Brain microvascular endothelial cell (primary cell): ENCODE measurements around the gene SMIM17.

Experiments
- DNase-seq: peaks from one replicate; pipeline ENCODE4 v3.0.0-alpha.2; 2020
- H3K27ac ChIP-seq: fragments of 250-450 bp; sonication (Bioruptor Pico); 2 replicates; pipeline ENCODE4 v1.5.1; 2020; ENCODE audit warnings: mild to moderate bottlenecking, moderate library complexity
- H3K27me3 ChIP-seq: fragments of 250-450 bp; sonication (Bioruptor Pico); replicated peaks from 2 replicates; pipeline ENCODE4 v1.5.1; 2020; ENCODE audit warnings: mild to moderate bottlenecking
- H3K36me3 ChIP-seq: fragments of 250-450 bp; sonication (Bioruptor Pico); replicated peaks from 2 replicates; pipeline ENCODE4 v1.5.1; 2020; ENCODE audit warnings: mild to moderate bottlenecking
- H3K4me3 ChIP-seq: 2 replicates; pipeline ENCODE4 v1.5.1; 2011; ENCODE audit warnings: low read depth, mild to moderate bottlenecking, control low read depth, low read length, moderate library complexity
- CTCF ChIP-seq: IDR thresholded peaks from 2 replicates; pipeline ENCODE4 v1.5.1; 2011; ENCODE audit warnings: low read depth, mild to moderate bottlenecking, moderate library complexity, low read length, control low read depth, inconsistent platforms; ENCODE audit errors: missing control alignments
- in situ Hi-C: cut with HindIII; loops from 2 replicates; pipeline ENCODE4 v1.10.0; 2017; ENCODE audit warnings: low sequenced_read_pairs, low pct_ligation_motif_present

SMIM17 gene

DNA sequence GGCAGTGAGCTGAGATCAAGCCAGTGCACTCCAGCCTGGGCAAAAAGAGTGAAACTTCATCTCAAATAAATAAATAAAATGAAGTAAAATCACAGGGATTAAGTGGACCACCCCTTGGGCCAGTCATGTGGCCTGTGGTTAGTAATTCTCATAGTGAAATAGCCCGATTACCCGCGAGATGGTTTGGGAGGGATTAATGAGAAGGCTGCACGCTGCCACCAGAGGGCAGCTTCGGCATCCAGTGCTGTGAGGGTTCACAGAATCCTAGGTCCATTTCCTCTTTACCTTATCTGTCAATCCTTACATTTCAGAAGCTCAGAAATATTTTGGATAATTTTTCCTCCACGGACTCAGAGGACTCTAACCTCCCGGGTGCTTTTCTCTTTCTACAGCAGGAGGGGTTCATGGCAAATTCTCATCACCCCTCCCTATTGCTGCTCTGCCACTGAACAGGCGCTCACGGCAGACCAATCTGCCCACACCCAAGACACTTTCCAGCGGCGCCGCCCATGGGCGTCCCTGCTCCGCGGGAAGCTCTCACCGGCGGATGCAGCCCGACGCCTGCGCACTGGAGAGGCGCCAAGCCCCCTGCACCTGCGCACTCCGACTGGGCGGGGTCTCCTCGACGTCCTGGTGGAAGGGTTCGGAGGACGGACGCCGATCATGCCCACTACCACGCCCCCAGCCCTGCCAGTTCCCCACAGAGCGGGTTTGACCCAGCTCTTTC, 17.6 kb downstream of the SMIM17 start:
- H3K4me3 ChIP-seq: no peak overlapping the region
- in situ Hi-C loops: no loop called here
- no peaks in the 10 kb centered on the region for H3K36me3 ChIP-seq
- H3K27ac ChIP-seq: no peak overlapping the region
- no peak for TF ChIP-seq CTCF
- no peaks in the 10 kb centered on the region for H3K27me3 ChIP-seq
- no peak for DNase-seq

DNA sequence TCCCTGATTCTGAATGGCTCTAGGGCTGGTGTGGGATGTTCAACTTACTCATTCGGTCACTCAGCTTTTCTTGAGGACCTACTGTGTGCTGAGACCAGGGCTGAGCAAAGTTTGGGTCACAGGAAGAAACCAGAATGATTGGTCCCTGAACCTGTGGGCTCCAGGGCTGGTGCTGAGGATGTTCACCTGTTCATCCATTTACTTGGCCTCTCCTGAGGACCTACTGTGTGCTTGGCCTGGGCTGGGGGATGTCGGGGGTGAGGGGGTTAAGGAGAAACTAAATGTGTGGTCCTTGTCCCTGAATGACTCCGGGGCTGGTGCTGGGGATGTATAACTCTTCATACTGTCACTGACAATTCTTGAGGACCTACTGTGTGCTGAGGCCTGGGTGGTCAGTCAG, 18.3 kb downstream of the SMIM17 start:
- no peak for DNase-seq
- no peak overlapping the region for H3K27ac ChIP-seq
- H3K27me3 ChIP-seq: no peaks in the 10 kb centered on the region
- TF ChIP-seq CTCF: no peak
- in situ Hi-C loops: no loop called here
- H3K4me3 ChIP-seq: no peak overlapping the region
- no peaks in the 10 kb centered on the region for H3K36me3 ChIP-seq

- no peak for TF ChIP-seq CTCF
- Histone ChIP-seq H3K27ac (no peak overlapping the region), H3K36me3 (no peaks in the 10 kb centered on the region), H3K4me3 (no peak overlapping the region), H3K27me3 (no peaks in the 10 kb centered on the region)
- DNase-seq: no peak
- in situ Hi-C loops: no loop called here
These were observed 21.1 kb downstream of the SMIM17 start for GRCh38 chr19:56663931-56664500.

DNA sequence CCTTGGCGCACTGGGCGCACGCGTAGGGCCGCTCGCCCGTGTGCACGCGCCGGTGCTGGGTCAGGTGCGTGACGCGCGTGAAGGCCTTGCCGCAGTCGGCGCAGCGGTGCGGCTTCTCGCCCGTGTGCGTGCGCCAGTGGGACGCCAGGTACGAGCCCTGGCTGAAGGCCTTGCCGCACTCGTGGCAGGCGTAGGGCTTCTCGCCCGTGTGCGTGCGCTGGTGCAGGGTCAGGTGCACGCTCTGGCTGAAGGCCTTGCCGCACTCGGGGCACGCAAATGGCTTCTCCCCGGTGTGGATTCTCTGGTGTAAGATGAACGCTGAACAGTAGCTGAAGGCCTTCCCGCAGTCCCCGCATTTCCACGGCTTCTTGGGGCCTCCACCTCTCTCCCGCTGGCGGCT, 21.6 kb downstream of the SMIM17 start:
- H3K4me3 ChIP-seq: no peak overlapping the region
- H3K27me3 ChIP-seq: no peaks in the 10 kb centered on the region
- DNase-seq: no peak
- TF ChIP-seq CTCF: no peak
- no peaks in the 10 kb centered on the region for H3K36me3 ChIP-seq
- in situ Hi-C loops: no loop called here
- H3K27ac ChIP-seq: no peak overlapping the region

DNA sequence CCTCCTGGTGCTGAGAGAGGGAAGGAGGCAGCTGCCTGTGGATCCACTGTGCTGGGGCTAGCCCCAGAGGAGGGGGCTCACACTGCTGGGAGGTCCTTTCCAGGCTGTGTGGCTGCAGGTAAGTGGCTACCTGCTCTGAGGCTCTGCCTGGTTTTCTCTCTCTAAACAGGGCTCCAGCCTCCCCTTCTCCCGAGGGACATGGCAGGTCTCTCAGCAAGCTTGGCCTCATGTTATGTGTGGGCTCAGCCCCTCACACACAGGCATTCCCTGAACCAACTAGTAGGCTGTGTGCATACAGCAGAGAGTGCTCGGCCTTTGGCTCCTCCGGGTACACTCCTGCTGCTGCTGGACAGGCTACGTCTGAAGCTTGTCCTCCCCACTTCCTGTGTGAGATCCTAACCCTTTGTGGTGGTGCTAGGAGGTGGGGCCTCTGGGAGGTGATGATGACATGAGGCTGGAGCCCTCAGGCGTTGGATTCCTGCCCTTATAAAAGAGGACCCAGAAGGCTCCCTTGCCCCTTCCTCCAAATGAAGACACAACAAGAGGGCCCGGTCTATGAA, 24.4 kb downstream of the SMIM17 start:
- H3K27ac ChIP-seq: no peak overlapping the region
- no peak for TF ChIP-seq CTCF
- H3K36me3 ChIP-seq: no peaks in the 10 kb centered on the region
- no peaks in the 10 kb centered on the region for H3K27me3 ChIP-seq
- in situ Hi-C loops: no loop called here
- no peak for DNase-seq
- no peak overlapping the region for H3K4me3 ChIP-seq
